K562 (cell line): ENCODE data around the gene SNAPC3. TPM values are rescaled to one million over a fixed set of nuclear protein-coding genes. Genes with fewer than 3 reads are reported as not detected.

Source experiments
- BDP1 ChIP-seq: IDR thresholded peaks from 3 replicates; pipeline ENCODE4 v1.6.1; 2011; ENCODE audit not compliant: insufficient read length, insufficient read depth
- BRD9 ChIP-seq: fragments of 450-650 bp; IDR thresholded peaks from 2 replicates; pipeline ENCODE4 v1.6.1; 2018; ENCODE audit warnings: low read depth; ENCODE audit not compliant: partially characterized antibody
- CCAR2 ChIP-seq: fragments of 200-400 bp; formaldehyde crosslinking; IDR thresholded peaks from 2 replicates; pipeline ENCODE4 v1.6.1; 2017; ENCODE audit warnings: mild to moderate bottlenecking, low read depth, low read length
- CHD2 ChIP-seq: IDR thresholded peaks from 2 replicates; pipeline ENCODE4 v1.6.1; 2011; ENCODE audit warnings: low read depth, low read length
- CREB5 ChIP-seq: fragments of 250-450 bp; sonication (Bioruptor Pico); IDR thresholded peaks from 2 replicates; pipeline ENCODE4 v1.5.0; 2020; ENCODE audit warnings: mild to moderate bottlenecking
- ETS1 ChIP-seq: conservative IDR thresholded peaks from 2 replicates; pipeline ENCODE4 v1.6.1; 2011; ENCODE audit warnings: low read depth, mild to moderate bottlenecking, low read length; ENCODE audit not compliant: control insufficient read depth
- ETS2 ChIP-seq: IDR thresholded peaks from 2 replicates; pipeline ENCODE4 v1.6.1; 2016; ENCODE audit warnings: borderline replicate concordance, missing genetic modification characterization, mild to moderate bottlenecking, moderate library complexity, missing compliant biosample characterization; ENCODE audit not compliant: poor library complexity, severe bottlenecking
- HDAC1 ChIP-seq, 2 experiments: fragments of 450-650 bp; IDR thresholded peaks; 2 replicates each; pipeline ENCODE4 v1.6.1; 2016 to 2017; ENCODE audit warnings: inconsistent platforms in 1 of 2, mild to moderate bottlenecking in 1 of 2, moderate library complexity in 1 of 2
- HDAC8 ChIP-seq: fragments of 450-650 bp; IDR thresholded peaks from 2 replicates; pipeline ENCODE4 v1.6.1; 2016; ENCODE audit warnings: mild to moderate bottlenecking, missing genetic modification characterization, moderate library complexity, missing compliant biosample characterization
- ID3 ChIP-seq, 2 experiments: fragments of 250-450 bp in 1 of 2; fragments of 450-650 bp in 1 of 2; sonication (Bioruptor Pico) in 1 of 2; IDR thresholded peaks; 2 replicates each; pipeline versions ENCODE4 v1.6.1 to v1.8.0; 2016 to 2021; ENCODE audit warnings: mild to moderate bottlenecking in 2 of 2, moderate library complexity in 2 of 2, missing compliant biosample characterization in 1 of 2, missing genetic modification characterization in 1 of 2
- NR2C1 ChIP-seq, 2 experiments: fragments of 450-650 bp; IDR thresholded peaks; 2 replicates each; pipeline ENCODE4 v1.6.1; 2017; ENCODE audit warnings: mild to moderate bottlenecking in 2 of 2, antibody characterized with exemption in 1 of 2, inconsistent platforms in 1 of 2, missing compliant biosample characterization in 1 of 2, missing genetic modification characterization in 1 of 2
- NRF1 ChIP-seq, 2 experiments: fragments of 450-650 bp; IDR thresholded peaks in 1 of 2; conservative IDR thresholded peaks in 1 of 2; 2 replicates each; pipeline ENCODE4 v1.6.1; 2014; ENCODE audit warnings: mild to moderate bottlenecking in 2 of 2
- POLR2B ChIP-seq: fragments of 450-650 bp; IDR thresholded peaks from 2 replicates; pipeline ENCODE4 v1.6.1; 2018; ENCODE audit warnings: low read depth; ENCODE audit not compliant: partially characterized antibody
- RBFOX2 ChIP-seq: fragments of 200-400 bp; formaldehyde crosslinking; IDR thresholded peaks from 2 replicates; pipeline ENCODE4 v1.6.1; 2017; ENCODE audit warnings: low read depth, mild to moderate bottlenecking, low read length, moderate library complexity
- RFX5 ChIP-seq: IDR thresholded peaks from 2 replicates; pipeline ENCODE4 v1.6.1; 2011; ENCODE audit warnings: low read depth, mild to moderate bottlenecking, improper control_type of control experiment, low read length
- SMAD1 ChIP-seq: fragments of 150-350 bp; IDR thresholded peaks from 2 replicates; pipeline ENCODE4 v1.6.1; 2014; ENCODE audit warnings: low read length, low read depth; ENCODE audit not compliant: partially characterized antibody
- U2AF2 ChIP-seq: fragments of 200-400 bp; formaldehyde crosslinking; optimal IDR thresholded peaks from 2 replicates; pipeline ENCODE3; 2017; ENCODE audit warnings: low read depth, mild to moderate bottlenecking, low read length
- WHSC1 ChIP-seq: IDR thresholded peaks from one replicate; pipeline ENCODE4 v1.6.1; 2012; ENCODE audit warnings: low read length, control low read depth, inconsistent platforms
- ZBTB33 ChIP-seq: sonication (generic); formaldehyde crosslinking; IDR thresholded peaks from 2 replicates; pipeline ENCODE4 v1.8.1; 2023; ENCODE audit warnings: mild to moderate bottlenecking, missing genetic modification reagents
- ZNF197 ChIP-seq: fragments of 200-800 bp; sonication (Bioruptor generic); IDR thresholded peaks from 2 replicates; pipeline ENCODE4 v1.6.1; 2016; ENCODE audit warnings: low read depth, missing genetic modification characterization, missing compliant biosample characterization
- ZNF239 ChIP-seq: fragments of 250-450 bp; sonication (Bioruptor Pico); IDR thresholded peaks from 2 replicates; pipeline ENCODE4 v1.4.0; 2020; ENCODE audit warnings: mild to moderate bottlenecking
- ZNF586 ChIP-seq: fragments of 450-650 bp; formaldehyde crosslinking; conservative IDR thresholded peaks from 2 replicates; pipeline ENCODE4 v1.4.0; 2020; ENCODE audit warnings: mild to moderate bottlenecking, moderate library complexity
- polyA plus RNA-seq, 8 experiments: library from polyadenylated mRNA; depleted of rRNA in 4 of 8; stranded (reverse) in 5 of 8; unstranded in 3 of 8; fragments of >200 nt; fragmentation: Nextera tagmentation in 2 of 8; fragmentation: Illumina TruSeq in 1 of 8; extraction: Ambion mirVana in 2 of 8; extraction: Trizol in 1 of 8; gene quantifications; 2 replicates each; pipeline versions ENCODE4 v1.2.1 to v1.2.3, GENCODE V29; 2011 to 2014; ENCODE audit warnings: inconsistent platforms in 1 of 8, missing spikeins in 1 of 8
- total RNA-seq, 7 experiments: library from RNA; depleted of rRNA in 6 of 7; stranded (reverse); fragments of >200 nt in 6 of 7; fragmentation: Illumina TruSeq in 2 of 7; extraction: Trizol in 2 of 7; gene quantifications; 2 replicates each; pipeline versions ENCODE4 v1.2.1 to v1.2.3, GENCODE V29; 2011 to 2021; ENCODE audit warnings: low replicate concordance in 1 of 7

SNAPC3 gene
- total and polyA plus RNA-seq, 9 of the 15 experiments (the other 6 are each of a cell fraction or from before 2014, with no cell fraction given), result 2.3 to 38.9 (median 19.8) TPM

GRCh38 chr9:15510789-15511575 is 88.3 kb downstream of the SNAPC3 start, which contains the start of gene PSIP1 (continued):
- TF ChIP-seq SMAD1 (no peak), RFX5 (no peak), CCAR2 (no peak), CHD2 (peak; percentile 40; the same call in 1 of the 2 replicates), ZNF197 (CRISPR knock-in tag) (no peak), BRD9 (no peak), RBFOX2 (peak; percentile 94), HDAC1 (IDR thresholded peaks at IDR 0.05) (peak in 1 of 2 experiments; percentile 14; a peak in 1 of 4 replicates), POLR2B (peak; percentile 47), NR2C1 (IDR thresholded peaks at IDR 0.05) (no peak), NR2C1 (tag; IDR thresholded peaks at IDR 0.05) (no peak), NRF1 (conservative IDR thresholded peaks at IDR 0.05 in 1 of 2, IDR thresholded peaks at IDR 0.05 in 1 of 2) (peak; percentile 64 to 74), U2AF2 (no peak), WHSC1 (no peak), ZNF239 (CRISPR knock-in tag) (no peak), BDP1 (no peak), ZNF586 (CRISPR knock-in tag) (no peak), ETS2 (tag) (no peak), ETS1 (0 out of 2 replicates have a peak, but pooled peaks have one; percentile 48), CREB5 (CRISPR knock-in tag) (no peak), ZBTB33 (CRISPR knock-in tag) (0 out of 2 replicates have a peak, but pooled peaks have one; percentile 36), HDAC8 (tag) (no peak), ID3 (CRISPR knock-in tag; IDR thresholded peaks at IDR 0.05) (no peak), ID3 (tag; IDR thresholded peaks at IDR 0.05) (0 out of 2 replicates have a peak, but pooled peaks have one; percentile 41)
